Nephron progenitor cell (in vitro differentiated cells): ENCODE results near the gene IL12RB2.

Experiments
- DNase-seq: peaks from one replicate; pipeline ENCODE4 v3.0.0; 2021
- H3K27ac Mint-ChIP-seq: 2 replicates; pipeline ENCODE4 v1.8.0; 2021; ENCODE audit warnings: mild to moderate bottlenecking, moderate library complexity, mixed read lengths
- H3K27me3 Mint-ChIP-seq: 2 replicates; pipeline ENCODE4 v1.8.0; 2021; ENCODE audit warnings: mild to moderate bottlenecking, low read depth, mixed read lengths; ENCODE audit not compliant: poor library complexity
- H3K36me3 Mint-ChIP-seq: 2 replicates; pipeline ENCODE4 v1.8.0; 2021; ENCODE audit warnings: low read depth, mixed read lengths
- H3K4me1 Mint-ChIP-seq: 2 replicates; pipeline ENCODE4 v1.8.0; 2021; ENCODE audit warnings: mixed read lengths
- H3K4me3 Mint-ChIP-seq: 2 replicates; pipeline ENCODE4 v1.8.0; 2021; ENCODE audit warnings: mild to moderate bottlenecking, moderate library complexity, mixed read lengths
- H3K9me3 Mint-ChIP-seq: 2 replicates; pipeline ENCODE4 v1.8.0; 2021; ENCODE audit warnings: mild to moderate bottlenecking, moderate library complexity, mixed read lengths
- CTCF ChIP-seq: fragments of 200-600 bp; sonication (generic); IDR thresholded peaks from 2 replicates; pipeline ENCODE4 v1.5.0; 2021; ENCODE audit warnings: antibody characterized with exemption

Gene IL12RB2

DNA sequence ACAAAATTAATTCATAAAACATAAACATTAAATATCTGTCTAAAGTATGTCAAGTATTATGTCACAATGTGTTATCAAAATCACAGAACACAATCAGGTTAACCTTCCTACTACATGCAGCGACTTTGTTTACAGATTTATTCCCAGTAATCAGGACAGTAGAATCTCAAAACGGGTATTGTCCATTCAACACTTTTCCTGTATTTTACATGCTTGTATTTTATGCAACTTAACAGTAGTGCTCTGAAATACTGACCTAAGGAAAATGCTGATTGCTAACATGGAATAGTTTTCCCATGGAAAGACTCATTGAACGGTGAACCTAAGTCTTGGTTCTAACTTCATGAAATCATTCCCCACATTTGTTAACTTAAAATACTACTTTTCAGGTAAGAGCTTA is 120.3 kb downstream of the IL12RB2 start:
- H3K36me3 Mint-ChIP-seq: peaks cover 58% of the 10 kb centered on the region
- peaks cover 49% of the 10 kb centered on the region for H3K4me1 Mint-ChIP-seq
- no peaks in the 10 kb centered on the region for H3K9me3 Mint-ChIP-seq
- peaks cover 4% of the 10 kb centered on the region for H3K27me3 Mint-ChIP-seq
- no peak overlapping the region for H3K27ac Mint-ChIP-seq
- H3K4me3 Mint-ChIP-seq: peak overlapping the region; percentile 100
- TF ChIP-seq CTCF: no peak
- DNase-seq: no peak

DNA sequence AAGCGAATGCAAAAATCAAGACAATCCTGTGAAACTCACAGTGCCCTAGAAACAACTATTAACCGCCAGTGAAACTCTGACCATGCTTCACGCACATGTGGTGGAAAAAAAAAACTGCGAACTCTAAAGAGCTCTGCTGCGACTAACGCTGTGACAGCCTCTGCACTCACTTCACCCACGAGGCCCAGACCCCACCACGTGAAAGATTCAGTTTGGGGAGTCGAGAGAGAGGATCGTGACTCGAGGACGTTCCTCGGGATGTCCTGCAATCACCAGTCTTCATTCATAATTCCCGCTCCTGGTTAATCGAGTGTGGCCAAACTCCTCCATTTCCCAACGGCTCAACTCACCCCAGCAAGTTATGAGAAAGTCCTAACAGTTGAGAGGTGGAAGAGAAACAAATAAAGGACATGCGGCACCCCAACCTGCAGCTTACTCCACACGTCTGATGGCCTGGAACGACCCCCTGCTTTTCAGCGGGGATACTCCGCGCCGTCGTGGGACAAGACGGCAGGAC is 121.4 kb downstream of the IL12RB2 start:
- peak overlapping the region; percentile 85 for H3K27ac Mint-ChIP-seq
- peak; percentile 12 for DNase-seq
- H3K4me3 Mint-ChIP-seq: peak overlapping the region; percentile 100
- H3K27me3 Mint-ChIP-seq: peaks cover 4% of the 10 kb centered on the region
- peaks cover 49% of the 10 kb centered on the region for H3K4me1 Mint-ChIP-seq
- TF ChIP-seq CTCF: no peak
- H3K9me3 Mint-ChIP-seq: no peaks in the 10 kb centered on the region
- H3K36me3 Mint-ChIP-seq: peaks cover 47% of the 10 kb centered on the region

GRCh38 chr1:67429528-67430357 is 122.1 kb downstream of the IL12RB2 start:
- TF ChIP-seq CTCF: no peak
- H3K9me3 Mint-ChIP-seq: no peaks in the 10 kb centered on the region
- H3K4me1 Mint-ChIP-seq: peaks cover 49% of the 10 kb centered on the region
- peaks cover 4% of the 10 kb centered on the region for H3K27me3 Mint-ChIP-seq
- peak; percentile 36 for DNase-seq
- peak overlapping the region; percentile 100 for H3K4me3 Mint-ChIP-seq
- H3K36me3 Mint-ChIP-seq: peaks cover 40% of the 10 kb centered on the region
- peak overlapping the region; percentile 100 for H3K27ac Mint-ChIP-seq

DNA sequence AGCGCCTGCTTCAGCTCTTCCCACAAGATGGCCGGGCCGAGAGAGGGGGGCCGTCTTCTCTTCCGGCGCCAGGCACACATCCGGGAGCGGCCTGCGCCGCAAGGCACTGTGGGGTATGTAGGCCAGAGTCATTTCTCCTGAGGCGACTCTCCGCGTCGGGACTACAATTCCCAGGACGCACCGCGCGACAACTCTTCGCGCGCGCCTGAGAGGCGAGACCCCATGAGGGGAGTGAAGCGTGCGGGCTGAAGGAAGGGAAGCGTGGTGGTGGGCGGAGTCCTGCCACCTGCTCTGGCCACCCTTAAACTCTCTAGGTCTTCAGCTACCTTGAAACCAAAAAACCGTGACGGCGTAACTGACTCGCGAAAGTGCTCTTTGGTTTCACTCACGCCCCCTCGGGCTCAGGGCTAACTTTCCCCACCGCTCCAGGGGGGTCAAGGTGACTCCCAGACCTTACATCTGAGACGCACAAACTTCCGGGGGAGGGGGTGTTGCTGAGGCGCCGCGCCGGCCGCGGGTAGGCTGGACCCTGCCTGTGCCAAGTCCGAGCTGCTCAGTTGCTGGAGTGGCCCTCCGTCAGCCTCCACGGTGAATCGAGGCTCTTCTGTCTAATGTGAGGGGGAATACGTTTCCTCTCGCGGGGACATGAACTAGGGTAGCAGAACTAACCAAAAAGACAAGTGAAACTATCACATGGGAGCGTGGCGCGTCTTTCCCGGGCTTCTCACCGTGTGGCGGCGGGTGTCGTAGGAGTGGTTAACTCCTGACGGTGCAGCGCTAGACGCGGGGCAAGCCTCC is 122.9 kb downstream of the IL12RB2 start, which contains the start of gene SERBP1:
Gene SERBP1, minus strand, starts transcription at position 45 of the 798 bp plus-strand sequence. CDS start 102 bp downstream, outside the sequence.
- peak within 1 kb of the TSS; percentile 100 for H3K4me3 Mint-ChIP-seq
- H3K4me1 Mint-ChIP-seq: peaks cover 43% of the 10 kb centered on the region
- H3K27ac Mint-ChIP-seq: peak within 1 kb of the TSS; percentile 100
- peak; percentile 93 for DNase-seq
- peaks cover 4% of the 10 kb centered on the region for H3K27me3 Mint-ChIP-seq
- H3K9me3 Mint-ChIP-seq: no peaks in the 10 kb centered on the region
- no peak for TF ChIP-seq CTCF
- peaks cover 32% of the 10 kb centered on the region for H3K36me3 Mint-ChIP-seq

GRCh38 chr1:67431156-67431765 is 123.6 kb downstream of the IL12RB2 start:
- Mint-ChIP-seq H3K9me3 (no peaks in the 10 kb centered on the region), H3K27me3 (peaks cover 4% of the 10 kb centered on the region), H3K36me3 (peaks cover 25% of the 10 kb centered on the region), H3K4me1 (peaks cover 36% of the 10 kb centered on the region), H3K27ac (peak overlapping the region; percentile 100), H3K4me3 (peak overlapping the region; percentile 100)
- no peak for TF ChIP-seq CTCF
- no peak for DNase-seq
